Activated T-cell treated with anti-CD3 and anti-CD28 coated beads, Interleukin-2, amount 50 U/mL, for 4 hours (primary cell): ENCODE results near the gene ENHO. TPM values are rescaled to one million over a fixed set of nuclear protein-coding genes. Genes with fewer than 3 reads are reported as not detected.

ENCODE experiments used
- ATAC-seq, 2 donors: fragments of 200-7000 bp; cut with Tn5 transposase; one replicate each; pipeline ENCODE4 v1.10.0; 2021
- DNase-seq: peaks from one replicate; pipeline ENCODE4 v3.0.0-alpha.2; 2020
- H3K27me3 Mint-ChIP-seq: one replicate; pipeline ENCODE4 v1.8.0; 2021; ENCODE audit warnings: low read depth, mixed read lengths
- H3K36me3 Mint-ChIP-seq: one replicate; pipeline ENCODE4 v1.8.0; 2022; ENCODE audit warnings: mixed read lengths; ENCODE audit not compliant: insufficient read depth
- H3K4me1 Mint-ChIP-seq: one replicate; pipeline ENCODE4 v1.8.0; 2021; ENCODE audit warnings: low read depth, mixed read lengths
- H3K4me3 Mint-ChIP-seq: one replicate; pipeline ENCODE4 v1.8.0; 2021; ENCODE audit warnings: mild to moderate bottlenecking, moderate library complexity, mixed read lengths
- H3K9me3 Mint-ChIP-seq: one replicate; pipeline ENCODE4 v1.8.0; 2021; ENCODE audit warnings: mixed read lengths
- total RNA-seq, 3 donors: library from RNA; stranded (reverse); gene quantifications; one replicate each; pipeline ENCODE4 v1.2.1, GENCODE V29; 2021

Gene ENHO
- not detected for total RNA-seq

GRCh38 chr9:34522971-34523797 lies at the start of gene ENHO:
ENHO (minus strand) TSS chr9:34522990; CDS start chr9:34521695, 1,295 bp downstream.
- Mint-ChIP-seq H3K36me3 (no peaks in the 10 kb centered on the region), H3K4me3 (peak within 1 kb of the TSS; percentile 77), H3K4me1 (peaks cover 12% of the 10 kb centered on the region), H3K9me3 (no peaks in the 10 kb centered on the region), H3K27me3 (peaks cover 2% of the 10 kb centered on the region)
- ATAC-seq (peak; percentile 98 to 99), DNase-seq (peak; percentile 84)

DNA sequence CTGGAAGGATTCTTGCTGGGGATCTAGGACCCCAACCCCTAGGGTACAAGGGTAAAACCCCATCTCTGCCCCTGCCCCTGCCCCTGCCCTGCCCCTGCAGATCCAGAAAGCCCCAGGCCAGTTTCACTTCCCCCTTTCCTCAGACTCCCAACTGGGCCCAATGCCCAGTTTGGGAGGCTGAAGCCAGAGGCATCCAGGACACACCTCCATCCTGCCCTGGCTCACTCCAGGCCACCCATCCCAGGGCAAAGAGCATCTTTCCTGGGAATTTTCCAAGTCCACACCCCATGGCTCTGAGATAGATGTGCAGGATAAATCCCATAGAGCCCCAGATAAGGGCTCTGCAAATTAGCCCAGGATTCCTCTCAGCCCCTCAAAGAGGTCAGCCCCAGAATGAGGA lies 49.3 kb upstream of the ENHO start:
- H3K36me3 Mint-ChIP-seq = no peaks in the 10 kb centered on the region

GRCh38 chr9:34571481-34571810 lies 48.7 kb upstream of the ENHO start:
- Mint-ChIP-seq H3K36me3 (no peaks in the 10 kb centered on the region), H3K4me3 (no peak overlapping the region), H3K4me1 (no peaks in the 10 kb centered on the region), H3K9me3 (no peaks in the 10 kb centered on the region), H3K27me3 (peaks cover 47% of the 10 kb centered on the region)
- no peak for DNase-seq
- no peak for ATAC-seq

More for the DNA sequence above, 49.3 kb upstream of the ENHO start:
- H3K4me3 Mint-ChIP-seq = no peak overlapping the region
- peaks cover 46% of the 10 kb centered on the region for H3K27me3 Mint-ChIP-seq
- no peaks in the 10 kb centered on the region for H3K4me1 Mint-ChIP-seq
- no peak for ATAC-seq
- no peak for DNase-seq
- no peaks in the 10 kb centered on the region for H3K9me3 Mint-ChIP-seq

DNA sequence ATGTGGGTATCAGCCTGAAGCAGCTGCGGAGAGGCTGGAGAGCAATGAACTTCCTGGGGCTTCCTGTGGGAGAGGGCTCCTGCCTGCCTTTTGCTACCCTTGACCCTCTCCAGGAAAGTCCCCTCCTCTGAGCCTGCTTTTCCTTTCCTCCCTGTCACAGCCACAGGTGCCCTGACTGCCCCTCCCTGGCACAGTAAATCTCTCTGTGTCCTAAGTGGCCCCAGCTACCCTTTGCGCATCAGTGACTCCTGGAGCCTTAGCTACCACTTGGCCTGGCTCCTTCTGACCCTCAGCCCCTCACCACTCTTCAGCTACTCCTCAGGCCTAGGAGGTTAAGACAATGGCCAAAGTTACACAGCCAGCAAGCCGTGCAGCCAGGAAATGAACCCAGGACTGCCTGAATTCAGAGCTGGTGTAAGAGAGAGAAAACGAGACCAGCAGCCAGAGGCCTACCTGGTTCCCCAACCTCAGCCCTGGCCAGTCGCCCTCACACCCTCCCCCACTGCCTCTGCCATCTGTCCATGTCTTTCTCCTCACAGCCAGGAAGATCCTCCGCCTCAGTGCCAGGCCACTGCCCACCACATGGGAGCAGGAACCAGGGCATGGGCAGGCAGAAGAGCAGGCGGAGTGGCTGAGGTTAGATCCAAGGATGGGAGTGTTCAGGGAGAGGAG lies 48.2 kb upstream of the ENHO start:
- ATAC-seq = no peak
- Mint-ChIP-seq H3K4me1 (no peaks in the 10 kb centered on the region), H3K4me3 (no peak overlapping the region), H3K36me3 (no peaks in the 10 kb centered on the region), H3K27me3 (peaks cover 44% of the 10 kb centered on the region), H3K9me3 (no peaks in the 10 kb centered on the region)
- DNase-seq = no peak

DNA sequence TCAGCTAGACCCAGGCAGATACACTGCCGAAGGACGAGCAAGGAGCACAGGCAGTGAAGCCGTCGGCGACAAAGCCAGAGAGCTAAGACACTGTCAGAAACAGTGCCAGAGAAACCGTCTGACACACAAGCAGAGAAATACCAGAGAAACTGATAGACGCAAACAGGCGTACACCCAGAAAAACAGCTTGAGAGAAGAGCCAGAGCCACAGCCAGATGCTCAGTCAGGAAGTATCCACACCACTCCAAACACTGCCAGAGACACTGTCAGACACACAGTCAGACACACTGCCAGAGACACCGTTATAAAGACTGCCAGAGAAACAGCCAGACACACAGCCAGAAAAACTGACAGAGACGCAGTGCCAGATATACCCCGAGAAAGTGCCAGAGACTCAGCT lies 47.6 kb upstream of the ENHO start:
- no peaks in the 10 kb centered on the region for H3K9me3 Mint-ChIP-seq
- H3K27me3 Mint-ChIP-seq = peaks cover 40% of the 10 kb centered on the region
- H3K36me3 Mint-ChIP-seq = no peaks in the 10 kb centered on the region
- H3K4me1 Mint-ChIP-seq = no peaks in the 10 kb centered on the region
- no peak overlapping the region for H3K4me3 Mint-ChIP-seq
- no peak for DNase-seq
- ATAC-seq = no peak

DNA sequence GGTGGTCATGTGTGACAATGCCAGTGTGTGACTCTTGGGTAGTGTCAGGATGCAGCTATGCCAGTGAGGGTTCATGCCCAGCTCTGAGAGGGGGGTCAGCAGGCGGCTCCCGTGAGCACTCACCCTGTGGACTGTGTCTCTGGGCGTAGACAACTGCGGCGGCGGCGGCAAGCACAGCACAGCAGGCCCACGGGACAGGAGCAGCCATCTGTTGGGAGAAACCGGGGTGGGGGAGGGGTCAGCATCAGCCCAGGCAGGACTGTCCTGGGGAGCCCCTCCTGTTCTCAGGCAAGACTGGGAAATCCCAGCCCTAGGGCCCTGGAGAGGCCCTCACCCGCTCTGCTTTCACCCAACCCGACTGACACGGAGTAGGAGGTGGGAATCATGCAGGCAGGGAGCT lies 46.0 kb upstream of the ENHO start:
- Mint-ChIP-seq H3K4me1 (no peaks in the 10 kb centered on the region), H3K9me3 (no peaks in the 10 kb centered on the region), H3K27me3 (peaks cover 39% of the 10 kb centered on the region), H3K4me3 (no peak overlapping the region), H3K36me3 (no peaks in the 10 kb centered on the region)
- DNase-seq (no peak), ATAC-seq (no peak)

DNA sequence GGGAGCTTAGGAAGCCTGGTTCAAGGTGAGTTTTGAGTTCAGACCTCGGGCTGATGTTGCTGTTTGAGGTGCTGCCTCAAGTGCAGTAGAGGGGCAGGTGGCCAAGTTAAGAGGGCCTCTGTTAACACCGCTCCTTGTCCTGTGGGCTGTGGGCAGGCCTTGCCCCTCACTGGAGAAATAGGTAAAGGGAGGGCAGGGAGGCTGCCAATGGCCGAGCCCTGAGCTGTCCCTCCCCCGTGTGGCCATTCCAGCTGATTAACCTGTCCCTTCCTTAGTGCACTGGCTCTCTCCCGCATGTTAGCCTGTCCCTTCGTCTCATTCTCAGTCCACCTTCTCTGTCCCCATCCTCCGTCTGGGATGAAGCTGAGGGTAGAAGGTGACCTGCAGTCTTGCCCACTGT lies 45.3 kb upstream of the ENHO start:
- H3K9me3 Mint-ChIP-seq = no peaks in the 10 kb centered on the region
- DNase-seq (no peak), ATAC-seq (no peak)
- H3K4me3 Mint-ChIP-seq = no peak overlapping the region
- peaks cover 39% of the 10 kb centered on the region for H3K27me3 Mint-ChIP-seq
- H3K4me1 Mint-ChIP-seq = no peaks in the 10 kb centered on the region
- no peaks in the 10 kb centered on the region for H3K36me3 Mint-ChIP-seq

- no peaks in the 10 kb centered on the region for H3K9me3 Mint-ChIP-seq
- no peak overlapping the region for H3K4me3 Mint-ChIP-seq
- no peaks in the 10 kb centered on the region for H3K4me1 Mint-ChIP-seq
- H3K36me3 Mint-ChIP-seq = no peaks in the 10 kb centered on the region
- peaks cover 38% of the 10 kb centered on the region for H3K27me3 Mint-ChIP-seq
- DNase-seq = no peak
- ATAC-seq = no peak
Observed at GRCh38 chr9:34566972-34567371, 44.2 kb upstream of the ENHO start.

- Mint-ChIP-seq H3K4me3 (no peak overlapping the region), H3K4me1 (no peaks in the 10 kb centered on the region), H3K27me3 (peaks cover 36% of the 10 kb centered on the region), H3K36me3 (no peaks in the 10 kb centered on the region), H3K9me3 (peaks cover 3% of the 10 kb centered on the region)
- ATAC-seq (no peak), DNase-seq (no peak)
Observed at GRCh38 chr9:34566322-34566721, 43.5 kb upstream of the ENHO start.

- Mint-ChIP-seq H3K4me1 (no peaks in the 10 kb centered on the region), H3K4me3 (no peak overlapping the region), H3K27me3 (peaks cover 36% of the 10 kb centered on the region), H3K9me3 (peaks cover 3% of the 10 kb centered on the region), H3K36me3 (no peaks in the 10 kb centered on the region)
- DNase-seq = no peak
- no peak for ATAC-seq
Observed at GRCh38 chr9:34565856-34566255, 43.1 kb upstream of the ENHO start.

DNA sequence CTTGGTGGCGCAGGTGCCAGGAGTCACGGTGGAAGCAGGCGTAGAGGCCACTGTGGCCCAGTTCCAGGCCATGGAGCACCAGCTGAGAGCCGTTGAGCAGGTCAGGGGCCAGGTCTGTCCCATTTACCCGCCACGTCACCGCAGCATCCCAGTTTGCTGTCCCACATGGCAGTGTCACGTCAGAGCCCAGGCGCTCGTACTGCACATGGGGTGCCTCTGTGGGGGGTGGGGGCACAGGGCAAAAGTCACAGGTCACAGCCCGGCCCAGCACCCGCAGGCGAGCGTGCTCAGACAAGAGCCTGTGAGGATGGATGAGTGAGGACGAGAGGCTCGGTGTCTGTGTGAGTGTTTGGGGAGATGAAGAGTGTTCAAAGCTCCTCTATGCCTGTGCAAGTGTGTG lies 41.8 kb upstream of the ENHO start:
- Mint-ChIP-seq H3K36me3 (no peaks in the 10 kb centered on the region), H3K27me3 (peaks cover 40% of the 10 kb centered on the region), H3K4me1 (no peaks in the 10 kb centered on the region), H3K4me3 (no peak overlapping the region), H3K9me3 (peaks cover 3% of the 10 kb centered on the region)
- ATAC-seq (no peak), DNase-seq (no peak)

DNA sequence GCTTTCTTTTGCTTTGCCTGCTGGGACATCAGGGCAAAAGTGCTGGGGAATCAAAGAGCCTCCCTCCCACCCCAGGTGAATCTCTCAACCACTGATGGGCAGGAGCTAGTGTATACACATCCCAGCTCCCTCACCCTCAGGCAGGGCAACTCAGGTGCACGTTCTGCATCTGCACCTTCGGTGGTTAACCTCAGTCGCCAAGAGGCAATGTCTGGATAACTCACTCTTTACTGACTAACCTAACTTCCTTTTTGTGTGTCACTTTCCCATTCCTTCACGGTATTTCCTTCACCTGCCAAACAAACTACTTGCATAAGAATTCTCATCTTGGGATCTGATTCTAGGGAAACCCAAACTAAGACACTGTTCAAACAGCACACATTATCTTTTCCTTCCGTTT lies 40.5 kb upstream of the ENHO start:
- Mint-ChIP-seq H3K27me3 (peaks cover 45% of the 10 kb centered on the region), H3K4me1 (no peaks in the 10 kb centered on the region), H3K9me3 (peaks cover 3% of the 10 kb centered on the region), H3K36me3 (no peaks in the 10 kb centered on the region), H3K4me3 (no peak overlapping the region)
- ATAC-seq = no peak
- DNase-seq = no peak

DNA sequence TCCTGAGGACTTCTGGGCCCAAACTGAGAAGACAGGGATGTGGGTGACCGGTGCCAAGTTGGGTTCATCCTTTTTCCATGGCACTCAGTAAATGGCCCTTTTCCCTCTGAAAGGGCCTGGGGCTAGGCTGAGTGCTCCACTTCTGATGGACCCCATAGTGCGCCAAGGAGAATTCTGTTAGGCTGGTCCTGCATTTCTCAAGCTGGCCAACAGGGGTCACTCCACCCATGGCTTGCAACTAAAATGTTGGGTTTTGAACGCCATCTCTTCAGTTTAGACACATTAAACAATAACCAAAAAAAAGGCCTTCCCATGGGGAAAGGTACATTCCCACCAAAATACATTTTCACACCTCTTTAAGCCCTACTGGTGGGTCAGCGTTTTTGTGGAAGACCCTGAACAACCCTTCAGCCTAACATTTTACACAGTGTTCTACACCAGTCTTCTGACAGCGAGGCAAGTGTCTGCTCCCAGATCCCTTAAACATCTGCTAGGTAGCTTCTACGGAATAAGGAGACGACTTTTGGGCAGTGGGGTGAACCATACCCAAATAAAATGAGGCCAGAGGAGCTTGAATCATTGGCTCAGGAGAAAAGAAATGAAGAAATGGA lies 39.5 kb upstream of the ENHO start:
- Mint-ChIP-seq H3K36me3 (no peaks in the 10 kb centered on the region), H3K4me1 (no peaks in the 10 kb centered on the region), H3K9me3 (peaks cover 3% of the 10 kb centered on the region), H3K27me3 (peaks cover 49% of the 10 kb centered on the region), H3K4me3 (no peak overlapping the region)
- ATAC-seq (no peak), DNase-seq (no peak)

- peaks cover 46% of the 10 kb centered on the region for H3K27me3 Mint-ChIP-seq
- no peaks in the 10 kb centered on the region for H3K4me1 Mint-ChIP-seq
- no peak for ATAC-seq
- H3K4me3 Mint-ChIP-seq = no peak overlapping the region
- peaks cover 3% of the 10 kb centered on the region for H3K9me3 Mint-ChIP-seq
- H3K36me3 Mint-ChIP-seq = no peaks in the 10 kb centered on the region
- DNase-seq = no peak
Observed at GRCh38 chr9:34560599-34561214, 37.9 kb upstream of the ENHO start.
